Amniotic epithelial cell (primary cell): ENCODE data around the gene TLL2.

ENCODE experiments used
- DNase-seq: peaks from one replicate; pipeline ENCODE4 v3.0.0-alpha.2; 2010; ENCODE audit warnings: low read depth

Gene TLL2

DNA sequence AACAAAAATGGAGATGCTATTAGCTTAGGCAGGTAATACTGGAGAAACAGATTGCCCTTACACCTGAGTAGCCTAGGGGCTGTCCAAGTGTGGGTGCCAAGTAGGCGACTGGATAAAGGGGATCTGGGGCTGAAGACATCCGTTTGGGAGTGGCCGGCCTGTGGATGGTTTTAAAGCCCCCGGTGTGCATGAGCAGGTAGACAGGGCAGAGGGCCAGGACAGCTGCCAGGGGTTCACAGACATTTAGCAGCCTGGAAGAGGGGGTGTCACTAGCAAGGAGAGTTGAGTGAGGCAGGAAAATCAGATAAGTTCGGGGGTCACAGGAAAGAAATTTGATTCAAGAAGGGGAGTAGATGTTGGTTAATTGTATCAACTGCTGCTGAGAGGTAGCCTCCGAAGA is 153.4 kb downstream of the TLL2 start:
- no peak for DNase-seq

DNA sequence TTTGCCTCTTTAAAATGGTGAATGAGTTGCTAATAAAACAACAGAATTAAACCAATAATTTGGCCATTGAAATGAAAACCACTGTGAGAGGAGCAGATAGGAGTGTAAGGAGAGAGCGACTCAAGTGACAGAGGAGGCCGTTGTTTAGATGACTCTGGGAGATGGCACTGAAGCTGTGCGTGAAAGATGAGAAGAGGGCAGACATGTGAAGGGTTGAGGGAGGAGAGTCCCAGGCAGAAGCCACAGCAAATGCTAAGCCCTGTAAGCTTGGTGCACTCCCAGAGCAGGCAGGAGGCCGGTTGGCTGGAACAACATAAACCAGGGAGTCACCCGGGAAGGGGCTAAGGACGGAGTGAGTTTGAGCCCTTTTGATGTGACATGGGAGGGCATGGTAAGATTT is 154.1 kb downstream of the TLL2 start:
- no peak for DNase-seq

DNA sequence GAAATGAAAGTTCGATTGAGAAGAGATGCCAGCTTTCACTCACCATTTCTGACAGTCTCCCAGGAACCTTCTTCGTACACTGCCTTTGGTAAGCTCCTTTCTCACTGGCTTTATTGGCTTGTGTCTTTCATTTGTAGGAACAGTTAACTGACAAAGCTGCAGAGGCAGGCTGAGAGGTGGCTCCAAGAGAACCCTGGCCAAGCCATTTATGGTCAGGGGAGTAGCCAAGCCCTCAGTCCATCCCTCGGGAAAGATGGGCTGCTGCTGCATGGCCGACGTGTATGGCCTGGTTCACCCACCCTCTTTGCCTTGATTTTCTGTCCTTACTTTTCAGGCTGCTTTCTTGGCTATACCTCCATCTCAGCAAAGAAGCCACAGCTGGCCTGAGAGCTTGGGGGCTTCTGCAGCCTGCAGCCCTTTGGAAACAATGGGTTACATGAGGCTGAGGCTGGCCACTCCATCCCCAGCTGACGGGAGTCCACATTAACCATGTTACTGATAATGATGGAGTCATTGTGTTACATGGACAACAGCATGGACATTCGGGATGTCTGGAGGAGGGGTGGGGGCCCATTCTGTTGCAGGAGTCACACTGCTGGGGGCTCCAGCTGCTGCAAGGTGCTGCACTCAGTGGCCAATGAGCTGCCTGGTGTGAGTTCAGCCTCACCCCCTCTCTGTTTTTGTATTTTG is 154.7 kb downstream of the TLL2 start, which contains the start of gene OPALIN:
OPALIN (minus strand) TSS at position 152 of the 690 bp plus-strand sequence; CDS start at position 46, 106 bp downstream.
- no peak for DNase-seq

DNA sequence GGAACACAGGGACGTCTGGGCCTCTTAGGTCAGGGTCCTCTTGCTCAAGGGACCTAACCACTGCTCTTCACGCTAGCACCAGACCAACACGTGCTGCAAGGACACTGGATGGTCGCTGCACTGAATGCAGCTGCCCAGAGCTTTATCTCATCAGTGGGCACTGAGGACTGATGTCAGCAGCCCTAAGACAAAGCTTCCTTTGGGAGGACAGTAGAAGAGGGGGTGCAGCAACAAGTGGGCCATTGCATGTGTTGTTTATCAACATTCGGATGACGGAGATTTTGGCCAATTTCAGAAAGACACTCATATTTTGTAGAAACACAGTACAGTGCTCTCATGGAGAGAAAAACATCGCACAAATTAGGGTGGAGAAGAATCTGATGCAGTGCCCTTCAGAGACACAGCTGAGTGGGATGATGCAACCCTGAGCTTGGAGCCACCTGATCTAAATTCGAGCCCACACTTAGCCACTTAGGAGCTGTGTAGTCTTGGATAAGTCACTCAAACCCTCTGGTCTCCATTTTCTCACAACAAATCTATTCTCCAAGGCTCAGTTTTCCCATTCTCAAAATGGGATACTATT is 156.6 kb downstream of the TLL2 start:
- DNase-seq = no peak

DNA sequence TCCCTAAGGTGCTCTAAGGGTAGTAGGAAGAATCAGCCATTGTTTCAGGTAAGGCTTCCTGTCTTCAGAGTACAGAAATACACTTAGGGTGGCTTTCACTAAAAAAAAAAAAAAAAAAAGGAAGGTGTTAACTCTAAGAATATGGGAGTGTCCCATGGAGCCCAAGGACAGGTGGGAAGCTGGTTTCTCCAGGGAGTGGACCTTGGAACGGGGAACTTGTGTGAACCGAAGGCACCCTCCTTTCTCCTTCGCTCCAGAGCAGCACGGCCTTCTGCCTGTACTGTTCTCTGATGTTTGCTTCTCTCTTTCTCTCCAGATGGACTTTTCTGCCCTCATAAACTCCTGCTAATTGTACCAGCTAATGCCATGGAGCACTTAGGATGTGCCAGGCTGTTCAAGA is 161.1 kb downstream of the TLL2 start:
- DNase-seq = no peak

DNA sequence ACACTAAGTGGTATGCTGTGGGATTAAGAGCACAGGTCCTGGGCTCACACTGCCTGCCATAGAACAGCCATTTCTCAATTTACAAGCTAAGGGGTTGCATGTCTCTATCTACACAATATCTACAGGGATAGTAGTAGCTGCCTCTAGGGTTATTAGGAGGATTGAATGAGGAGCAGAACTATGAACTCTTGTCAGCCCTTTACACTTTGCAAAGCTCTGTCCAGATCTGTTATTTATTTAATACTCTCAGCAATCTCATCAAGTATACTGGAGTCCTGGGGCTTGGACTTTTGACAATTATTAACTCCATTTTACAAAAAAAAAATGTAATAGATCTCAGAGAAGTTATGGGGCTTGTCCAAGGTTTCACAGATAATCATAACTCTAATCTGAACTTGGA is 161.7 kb downstream of the TLL2 start:
- DNase-seq = no peak

DNA sequence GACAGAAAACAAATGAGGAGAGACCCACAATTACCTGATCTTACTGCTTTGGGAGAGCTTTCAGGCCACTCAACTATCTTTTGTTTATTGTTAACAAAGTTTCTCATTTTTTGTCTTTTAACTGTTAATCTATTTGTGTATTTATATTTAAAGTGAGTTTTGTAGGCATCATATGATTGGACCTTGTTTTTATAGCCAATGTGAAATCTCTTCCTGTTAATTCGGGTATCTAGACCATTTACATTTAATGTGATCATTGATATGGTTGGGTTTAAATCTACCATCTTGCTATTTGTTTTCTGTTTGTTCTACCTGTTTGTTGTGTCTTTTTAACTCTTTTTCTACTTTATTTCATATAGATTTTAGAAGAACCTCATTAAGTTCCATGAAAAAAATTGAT is 167.4 kb downstream of the TLL2 start:
- no peak for DNase-seq

DNA sequence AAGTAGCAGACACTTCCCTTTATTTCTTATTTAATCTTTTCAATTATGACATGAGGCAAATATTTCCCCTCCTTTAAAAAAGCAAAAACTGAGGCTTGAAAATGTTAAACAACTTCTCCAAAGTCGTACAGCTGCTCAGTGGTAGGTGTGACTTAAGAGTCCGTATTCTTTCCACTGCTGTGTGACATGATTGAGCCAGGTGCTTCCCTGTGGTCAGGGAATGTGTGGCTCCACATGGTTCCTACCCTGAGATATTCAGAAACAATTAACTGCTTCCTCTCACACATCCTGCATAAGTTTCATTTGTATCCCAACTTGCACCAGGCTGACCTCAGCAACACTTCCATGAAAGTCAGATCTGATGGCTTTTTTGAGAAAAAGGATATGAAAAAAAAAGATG is 168.5 kb downstream of the TLL2 start:
- no peak for DNase-seq

DNA sequence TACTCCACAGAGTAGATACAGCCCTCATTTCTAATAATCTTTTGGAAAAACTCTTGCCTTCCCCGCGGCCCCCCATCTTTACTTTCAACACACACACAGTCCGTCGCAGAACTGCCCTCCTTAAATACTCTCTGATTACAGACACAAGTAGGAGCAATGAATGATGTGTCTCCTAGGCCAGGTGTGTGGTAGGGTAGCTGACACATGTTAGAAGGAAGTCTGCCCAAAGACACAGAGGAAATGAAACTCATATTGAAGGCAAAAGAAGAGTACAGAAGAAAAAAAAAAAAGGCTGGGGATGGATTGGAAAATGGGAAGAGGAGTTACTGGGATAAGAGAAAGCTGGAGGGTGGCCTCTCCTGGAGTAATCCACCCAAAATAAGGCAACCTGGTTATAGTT is 169.5 kb downstream of the TLL2 start:
- DNase-seq = no peak

DNA sequence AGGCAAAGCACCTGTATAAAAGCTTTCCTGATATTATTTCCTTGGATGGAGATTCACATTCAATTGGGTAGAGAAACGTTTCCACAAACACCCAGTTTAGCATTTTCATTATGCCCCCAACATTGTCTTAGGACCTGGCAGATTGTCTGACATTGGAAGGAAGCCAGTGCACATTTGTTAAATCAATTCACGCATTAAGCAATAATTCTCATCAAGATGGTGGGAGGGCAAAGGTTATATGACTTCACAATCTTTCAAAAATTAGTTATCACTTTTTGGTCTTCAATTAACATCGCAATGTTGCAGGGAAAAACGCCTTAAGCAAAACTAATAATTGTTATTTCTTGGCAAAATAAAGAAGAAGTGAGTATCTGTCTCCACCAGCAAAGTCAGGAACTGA is 171.3 kb downstream of the TLL2 start:
- DNase-seq = no peak

DNA sequence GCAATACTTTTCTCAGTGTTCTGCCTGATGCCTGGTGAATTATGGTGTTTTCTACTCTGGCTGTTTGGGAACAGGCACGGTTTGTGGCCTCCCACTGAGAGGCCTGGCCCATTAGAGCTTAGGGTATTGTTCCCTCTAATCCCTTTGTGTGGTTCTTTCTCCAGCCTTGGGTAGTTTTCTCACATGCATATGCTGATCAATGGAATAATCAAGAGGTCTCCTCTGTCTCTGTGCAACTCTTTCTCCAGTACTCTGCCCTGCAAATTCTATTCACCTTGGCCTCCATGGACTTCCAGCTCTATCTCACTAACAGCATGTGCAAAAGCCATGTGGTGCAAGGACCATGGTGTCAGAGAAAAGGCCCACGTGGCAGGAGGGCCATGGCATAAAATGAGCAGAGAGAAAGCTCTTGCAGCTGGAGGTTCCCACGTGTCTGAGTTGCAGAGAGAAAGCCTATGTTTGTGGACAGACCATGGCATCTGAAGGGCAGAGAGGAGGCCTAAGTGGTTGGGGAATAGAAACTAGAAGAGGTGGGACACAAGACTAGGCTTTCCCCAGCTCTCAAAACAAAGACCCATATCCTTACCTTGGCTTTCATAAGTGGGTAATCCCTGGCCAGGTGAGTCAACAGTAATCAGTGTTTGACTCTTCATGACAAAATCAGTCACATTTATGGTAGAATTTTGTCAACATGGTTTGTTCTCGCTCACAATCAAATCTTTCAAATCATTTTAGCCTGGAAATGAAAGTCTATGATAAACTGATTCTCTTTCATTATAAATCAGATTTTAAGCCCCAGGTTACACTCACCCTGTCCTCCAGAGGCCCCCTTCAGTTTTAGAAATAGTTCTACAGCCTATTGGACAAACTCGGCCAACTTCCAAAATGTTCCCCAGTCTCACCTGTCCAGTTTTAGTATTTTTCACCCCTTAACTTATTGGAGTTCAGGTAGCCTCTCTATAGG is 172.2 kb downstream of the TLL2 start:
- no peak for DNase-seq

DNA sequence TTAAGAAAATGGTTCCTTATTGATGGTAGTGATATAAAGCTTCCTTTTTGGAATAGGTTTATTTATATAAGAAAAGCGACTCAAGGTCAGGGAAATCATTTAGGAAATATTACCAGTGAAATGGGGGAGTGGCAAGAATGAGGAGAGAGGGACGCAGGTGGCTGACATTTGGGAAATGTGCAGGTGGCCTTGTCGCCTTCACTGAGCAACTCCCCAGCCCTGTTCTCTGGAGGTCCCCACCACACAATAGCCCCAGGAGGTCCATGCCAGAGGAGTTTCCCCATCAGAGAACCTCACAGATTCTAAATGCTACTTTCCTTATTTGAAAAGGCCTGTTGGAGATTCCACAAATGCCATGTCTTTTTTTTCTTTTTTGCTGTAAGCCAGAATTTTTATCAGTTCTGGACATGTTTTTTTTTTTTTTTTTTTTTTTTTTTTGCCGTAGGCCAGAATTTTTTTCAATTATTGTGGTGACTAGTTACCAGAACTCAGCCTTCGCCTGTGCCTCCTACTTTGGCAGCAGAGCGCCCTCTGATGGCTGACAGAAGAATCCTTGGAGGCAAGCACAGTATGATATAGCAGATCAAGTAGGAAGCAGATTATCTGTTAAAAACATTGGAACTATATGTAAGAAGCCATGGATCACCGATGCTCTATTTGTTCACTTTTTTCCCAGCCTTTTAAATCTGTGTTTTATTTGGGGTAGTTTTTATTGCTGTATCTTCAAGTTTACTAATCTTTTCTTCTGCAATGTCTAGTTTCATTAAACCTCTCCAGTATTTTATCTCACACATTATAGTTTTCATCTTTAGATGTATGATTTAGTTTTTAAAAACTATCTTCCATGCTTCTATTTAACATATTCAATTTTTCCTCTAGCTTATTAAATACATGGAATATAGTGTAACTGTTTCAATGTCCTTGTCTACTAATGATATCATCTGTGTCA is 173.5 kb downstream of the TLL2 start:
- peak; percentile 60 for DNase-seq

DNA sequence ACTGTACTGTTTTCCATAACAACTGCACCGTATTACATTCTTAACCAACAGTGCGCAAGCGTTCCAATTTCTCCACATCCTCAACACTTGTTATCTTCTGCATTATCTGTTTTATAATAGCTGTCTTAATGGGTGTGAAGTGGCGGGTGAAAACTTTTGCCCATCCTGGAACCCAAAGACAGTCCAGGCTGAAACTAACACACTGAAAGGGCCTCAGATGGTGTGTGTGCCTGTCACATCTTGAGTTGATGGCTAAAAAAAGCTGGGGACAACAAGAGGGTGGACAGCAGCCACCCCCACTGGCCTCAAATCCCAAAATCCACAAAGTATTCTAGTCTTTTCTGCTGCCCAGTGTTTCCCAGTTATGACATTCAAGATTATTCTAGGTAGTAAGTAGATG is 174.3 kb downstream of the TLL2 start:
- DNase-seq = no peak

DNA sequence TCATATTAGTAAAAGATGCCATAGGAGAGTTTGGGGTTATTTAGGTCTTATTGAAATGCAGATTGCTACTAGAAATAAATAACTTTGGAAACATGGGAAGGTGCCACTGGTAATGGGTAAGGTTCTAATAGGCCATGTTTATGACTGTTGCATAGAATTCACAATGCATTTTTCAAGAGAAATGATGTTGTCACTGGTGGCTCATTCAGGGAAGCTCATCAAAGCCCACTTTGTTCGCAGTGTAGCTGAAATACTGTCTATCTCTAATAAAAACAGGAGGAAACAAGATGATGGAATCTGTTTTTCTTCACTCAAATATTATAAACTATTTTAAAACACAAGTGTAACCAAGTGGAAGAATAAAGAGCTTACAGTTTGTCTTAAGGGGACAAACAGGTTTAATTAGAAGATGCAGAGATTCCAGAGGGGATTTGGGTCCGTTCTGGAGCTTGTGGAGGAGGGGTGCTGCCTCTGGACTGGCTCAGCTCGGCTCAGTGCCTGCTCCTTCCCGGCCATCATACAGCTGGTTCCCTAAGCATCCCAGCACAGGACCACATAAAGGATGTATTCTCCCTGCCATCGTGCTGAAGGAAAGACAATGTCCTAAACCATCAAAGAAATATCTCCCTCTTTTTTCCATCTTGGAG is 175.3 kb downstream of the TLL2 start:
- no peak for DNase-seq

DNA sequence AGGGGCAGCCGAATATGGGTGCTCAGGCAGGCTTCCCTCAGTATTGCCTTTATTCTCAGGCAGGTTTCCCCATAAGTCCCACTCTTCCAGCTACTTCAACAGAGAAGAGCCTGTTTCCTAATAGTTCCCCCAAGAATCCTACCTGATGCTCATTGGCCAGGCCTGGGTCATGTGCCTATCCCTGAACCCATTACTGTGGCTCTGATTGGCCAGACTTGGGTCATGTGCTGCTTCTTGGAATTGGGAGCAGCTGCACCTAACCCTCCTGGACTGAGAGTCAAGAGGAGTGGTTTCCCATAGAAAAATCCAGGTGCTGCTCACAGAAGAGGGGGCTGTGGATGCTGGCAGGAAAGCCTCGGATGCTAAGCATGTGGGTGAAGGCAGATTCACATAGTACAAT is 176.6 kb downstream of the TLL2 start:
- DNase-seq = no peak

DNA sequence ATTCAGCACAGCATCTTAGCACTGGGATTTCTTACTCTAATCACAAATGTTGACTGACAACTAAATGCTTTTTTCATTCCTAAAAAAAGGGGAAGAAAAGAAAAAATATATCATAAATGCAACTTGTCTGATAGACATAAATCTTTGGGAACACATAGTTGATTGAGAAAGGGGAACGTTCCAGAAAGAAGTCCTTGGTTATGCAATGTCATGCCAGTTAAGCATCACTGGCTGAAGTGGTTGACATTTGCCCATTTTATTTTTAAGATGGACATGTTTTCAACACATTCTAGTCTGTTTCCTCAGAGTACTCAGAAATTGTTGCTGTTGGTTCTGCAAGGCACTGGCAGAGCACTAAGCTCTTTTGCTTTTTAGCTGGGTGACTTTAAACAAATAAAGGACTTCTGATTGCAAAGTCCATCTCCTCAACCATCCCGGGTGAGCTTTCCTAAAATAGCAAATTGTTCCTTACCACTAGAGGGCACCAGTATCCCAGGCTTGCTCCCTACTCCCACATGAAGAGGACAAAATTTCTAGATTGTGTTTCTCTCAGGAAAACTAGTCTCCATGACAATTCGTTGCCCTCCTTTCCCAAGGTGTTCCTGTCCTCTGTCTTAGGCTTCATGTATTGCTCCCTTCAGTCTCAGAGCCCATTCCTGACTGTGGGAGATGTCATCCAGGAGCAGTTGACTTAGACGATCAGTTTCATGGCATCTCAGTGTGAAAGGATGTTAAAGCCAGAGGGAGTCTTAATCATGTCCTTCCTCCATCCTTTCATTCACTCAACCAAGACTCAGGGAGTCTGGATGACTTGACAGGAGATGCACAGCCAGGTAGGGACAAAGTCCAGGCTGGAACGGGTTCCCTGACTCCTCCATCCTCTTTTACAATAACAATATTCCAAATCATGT is 178.9 kb downstream of the TLL2 start:
- peak; percentile 29 for DNase-seq

DNA sequence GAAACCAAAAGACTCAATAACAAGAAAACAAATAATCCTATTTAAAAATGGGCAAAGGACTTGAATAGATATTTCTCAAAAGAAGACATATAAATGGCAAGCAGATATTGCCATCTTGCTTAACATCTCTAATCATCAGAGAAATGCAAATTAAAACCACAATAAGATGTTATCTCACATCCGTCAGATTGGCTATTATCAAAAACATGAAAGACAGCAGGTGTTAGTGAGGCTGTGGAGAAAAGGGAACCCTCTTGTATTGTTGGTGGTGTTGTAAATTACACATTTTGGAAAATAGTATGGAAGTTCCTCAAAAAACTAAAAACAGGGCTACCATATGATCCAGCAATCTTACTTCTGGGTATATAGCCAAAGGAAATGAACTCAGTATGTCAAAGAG is 180.6 kb downstream of the TLL2 start:
- DNase-seq = no peak

DNA sequence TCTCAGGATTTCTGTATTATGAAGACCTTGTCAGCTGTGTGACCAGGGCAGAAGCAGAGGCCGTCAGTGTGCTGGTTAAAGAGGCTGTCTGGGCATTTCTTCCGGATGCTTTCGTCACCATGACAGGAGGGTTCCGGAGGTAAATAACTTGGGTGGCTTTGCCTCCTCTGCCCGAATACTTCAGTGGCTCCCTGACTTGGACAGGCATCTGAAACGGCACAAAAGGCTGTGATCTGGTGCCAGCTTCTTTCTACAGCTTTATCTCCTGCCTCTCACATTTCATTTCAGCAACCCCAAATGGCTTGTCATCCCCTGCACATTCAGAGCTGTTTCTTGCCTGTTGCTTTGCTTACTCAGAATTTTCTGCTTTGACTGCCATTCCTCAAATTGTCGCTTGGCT is 186.3 kb downstream of the TLL2 start:
- no peak for DNase-seq

DNA sequence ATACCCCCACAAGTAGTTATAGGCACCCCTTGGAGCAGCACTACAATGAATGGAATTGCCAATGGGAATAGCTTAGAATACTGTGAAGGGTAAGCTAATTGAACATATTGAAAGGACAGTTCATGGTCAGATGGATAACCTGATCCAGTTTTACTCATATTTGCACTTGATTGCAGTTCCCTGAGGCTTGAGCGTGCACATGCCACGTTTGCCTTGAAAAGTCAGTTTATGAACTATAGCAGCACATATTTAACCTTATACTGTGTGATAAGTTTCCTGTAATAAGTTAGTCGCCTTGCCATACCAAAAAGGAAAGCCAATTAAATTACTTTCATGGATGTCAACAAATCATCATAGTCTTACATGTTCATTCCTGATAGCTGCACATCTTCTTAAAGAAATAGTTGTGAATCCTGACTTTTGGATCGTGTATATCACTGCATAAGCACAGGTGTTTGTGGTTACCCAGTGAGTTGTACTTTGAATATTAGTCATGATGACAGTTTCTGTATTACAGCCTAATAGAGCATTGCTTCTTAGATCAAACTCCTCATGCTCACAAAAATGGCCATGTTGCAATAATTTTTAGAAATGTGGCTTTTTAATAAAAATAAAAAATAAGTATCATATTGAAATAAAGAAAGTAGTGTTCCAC is 187.9 kb downstream of the TLL2 start:
- DNase-seq = no peak

DNA sequence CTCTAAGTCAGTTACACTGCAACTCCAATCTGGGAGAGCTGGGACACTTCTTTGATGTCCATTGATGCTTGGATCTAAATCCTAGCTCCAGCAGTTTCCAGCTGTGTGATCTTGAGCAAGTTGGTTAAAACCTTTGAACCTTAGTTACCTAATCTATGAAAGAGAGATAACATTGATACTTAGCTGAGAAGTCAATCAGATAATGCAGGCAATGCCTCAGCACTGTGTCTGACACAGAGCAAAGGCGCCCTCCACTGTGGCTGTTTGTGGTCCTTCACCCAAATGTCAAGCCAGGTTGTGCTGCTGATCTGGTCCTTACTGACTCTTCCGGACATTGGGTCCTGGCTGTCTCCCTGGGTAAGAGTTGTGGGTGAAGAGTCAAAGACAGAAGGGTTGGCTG is 189.3 kb downstream of the TLL2 start:
- DNase-seq = no peak
